GM12878 (cell line): ENCODE results near the gene RACGAP1. TPM values are rescaled to one million over a fixed set of nuclear protein-coding genes. Genes with fewer than 3 reads are reported as not detected.

Experiments used
- ATAC-seq: fragments of 200-7000 bp; cut with Tn5 transposase; 3 replicates; pipeline ENCODE4 v1.9.1; 2020; ENCODE audit warnings: mild to moderate bottlenecking, moderate library complexity
- BruUV-seq: library from RNA; stranded (reverse); fragments of 400-500 nt; replicated peaks from 2 replicates; lab custom pipeline; 2021; lab: Mats Ljungman, UMichigan
- CTCF ChIA-PET: fragments of 300-600 bp; sonication (Branson Sonifier 250); formaldehyde crosslinking; extraction: SDS; loops from one replicate; lab custom pipeline; 2021; ENCODE audit warnings: inconsistent platforms; lab: Yijun Ruan, JAX
- POLR2A ChIA-PET: fragments of 350-600 bp; formaldehyde crosslinking; extraction: SDS; loops from one replicate; lab custom pipeline; 2021; ENCODE audit warnings: inconsistent platforms; lab: Charles Lee
- RAD21 ChIA-PET: fragments of 300-600 bp; sonication (Branson Sonifier 250); formaldehyde crosslinking; loops from one replicate; lab custom pipeline; 2023; ENCODE audit warnings: antibody characterized with exemption; ENCODE audit not compliant: unreplicated experiment; lab: Charles Lee
- SMC1A ChIA-PET: fragments of 300-600 bp; sonication (Branson Sonifier 250); formaldehyde crosslinking; loops from one replicate; lab custom pipeline; 2023; ENCODE audit not compliant: unreplicated experiment, uncharacterized antibody; lab: Charles Lee
- DNase-seq: peaks from one replicate; pipeline ENCODE4 v3.0.0-alpha.2; 2011; ENCODE audit warnings: low read depth, low spot score
- FAIRE-seq: peaks from 3 replicates; lab custom pipeline; 2011; peaks lifted over from hg19 to GRCh38; lab: Jason Lieb, UNC
- H2AFZ ChIP-seq: 2 replicates; pipeline ENCODE4 v1.6.0; 2011; ENCODE audit warnings: low read depth, low read length, control low read depth; ENCODE audit not compliant: control insufficient read depth
- H3K27ac ChIP-seq: 2 replicates; pipeline ENCODE4 v1.5.1; 2011; ENCODE audit warnings: control low read depth; ENCODE audit not compliant: control insufficient read depth, insufficient read depth
- H3K27me3 ChIP-seq, 2 experiments: replicated peaks in 1 of 2; 2 replicates each; pipeline versions ENCODE4 v1.6.0 to v1.6.1; 2011; ENCODE audit warnings: low read length in 1 of 2; ENCODE audit not compliant: control insufficient read depth in 2 of 2, insufficient read depth in 2 of 2
- H3K36me3 ChIP-seq, 2 experiments: 2 replicates each; pipeline ENCODE4 v1.5.1; 2011; ENCODE audit warnings: low read length in 1 of 2; ENCODE audit not compliant: control insufficient read depth in 2 of 2, insufficient read depth in 2 of 2
- H3K4me1 ChIP-seq: 2 replicates; pipeline ENCODE4 v1.6.1; 2011; ENCODE audit warnings: mild to moderate bottlenecking, low read length, moderate library complexity, mixed read lengths; ENCODE audit not compliant: control insufficient read depth, insufficient read depth
- H3K4me2 ChIP-seq: 2 replicates; pipeline ENCODE4 v1.6.0; 2011; ENCODE audit warnings: control low read depth; ENCODE audit not compliant: control insufficient read depth, insufficient read depth
- H3K4me3 ChIP-seq: fragments of 200-600 bp; sonication (generic); 2 replicates; pipeline ENCODE4 v1.5.1; 2016
- H3K79me2 ChIP-seq: 2 replicates; pipeline ENCODE4 v1.6.0; 2011; ENCODE audit warnings: low read length; ENCODE audit not compliant: control insufficient read depth, insufficient read depth
- H3K9ac ChIP-seq: 2 replicates; pipeline ENCODE4 v1.8.0; 2011; ENCODE audit warnings: low read length, control low read depth, mixed read lengths; ENCODE audit not compliant: control insufficient read depth, insufficient read depth
- H3K9me3 ChIP-seq: replicated peaks from 3 replicates; pipeline ENCODE4 v1.5.1; 2011; ENCODE audit warnings: mild to moderate bottlenecking, low read length; ENCODE audit not compliant: control insufficient read depth, insufficient read depth
- H4K20me1 ChIP-seq: 2 replicates; pipeline ENCODE4 v1.6.0; 2011; ENCODE audit not compliant: control insufficient read depth, insufficient read depth
- BHLHE40 ChIP-seq, 2 experiments: fragments of 450-650 bp in 1 of 2; IDR thresholded peaks; 2 replicates each; pipeline ENCODE4 v1.6.1; 2011 to 2017; ENCODE audit warnings: low read depth in 2 of 2, borderline replicate concordance in 1 of 2, improper control_type of control experiment in 1 of 2, low read length in 1 of 2, mild to moderate bottlenecking in 1 of 2
- FOS ChIP-seq: IDR thresholded peaks from 3 replicates; pipeline ENCODE4 v1.6.1; 2011; ENCODE audit warnings: borderline replicate concordance; ENCODE audit not compliant: insufficient read length; ENCODE audit errors: extremely low read depth
- SP1 ChIP-seq: IDR thresholded peaks from one replicate; pipeline ENCODE4 v1.6.1; 2011; ENCODE audit warnings: low read depth, low read length
- WGBS: methylation state at CpG from one replicate; pipeline ENCODE4 v1.1.6; 2016; ENCODE audit warnings: low lambda C conversion rate; ENCODE audit not compliant: insufficient replicate concordance, insufficient coverage; ENCODE audit errors: missing lambda C conversion rate; 5-methylcytosine and 5-hydroxymethylcytosine counted together
- in situ Hi-C: fragments of 300-500 bp; cut with MboI; formaldehyde crosslinking; loops from 9 replicates; pipeline ENCODE4 v1.14.3; 2018; ENCODE audit warnings: mixed read lengths
- intact Hi-C: fragments of 100-400 bp; cut with micrococcal nuclease; formaldehyde crosslinking; loops from one replicate; pipeline ENCODE4 v1.14.2; 2022; ENCODE audit not compliant: unreplicated experiment
- polyA plus RNA-seq, 11 experiments: library from polyadenylated mRNA; depleted of rRNA in 4 of 11; unstranded in 6 of 11; stranded (reverse) in 5 of 11; fragments of >200 nt; fragmentation: Nextera tagmentation in 4 of 11; fragmentation: Illumina TruSeq in 1 of 11; extraction: Ambion mirVana in 4 of 11; extraction: Trizol in 1 of 11; gene quantifications; 1 replicate in 1 of 11; 2 replicates in 10 of 11; pipeline versions ENCODE4 v1.2.1 to v1.2.3, GENCODE V29; 2011 to 2016; ENCODE audit warnings: inconsistent platforms in 2 of 11, missing spikeins in 2 of 11, low read depth in 1 of 11
- total RNA-seq, 4 experiments: library from RNA; depleted of rRNA in 3 of 4; stranded (reverse); fragments of >200 nt in 3 of 4; fragmentation: Illumina TruSeq in 1 of 4; extraction: Trizol in 1 of 4; gene quantifications; 2 replicates each; pipeline versions ENCODE4 v1.2.1 to v1.2.3, GENCODE V29; 2013 to 2021
- TF ChIP-seq, protein P1 (sequence below): fragments of 150-350 bp; IDR thresholded peaks from 2 replicates; pipeline ENCODE4 v1.6.1; 2016; ENCODE audit warnings: low read depth, low read length

RACGAP1 gene
- total and polyA plus RNA-seq, 10 of the 15 experiments (the other 5 are each of a cell fraction or from before 2014, with no cell fraction given), result 32.4 to 87.9 (median 76.2) TPM

DNA sequence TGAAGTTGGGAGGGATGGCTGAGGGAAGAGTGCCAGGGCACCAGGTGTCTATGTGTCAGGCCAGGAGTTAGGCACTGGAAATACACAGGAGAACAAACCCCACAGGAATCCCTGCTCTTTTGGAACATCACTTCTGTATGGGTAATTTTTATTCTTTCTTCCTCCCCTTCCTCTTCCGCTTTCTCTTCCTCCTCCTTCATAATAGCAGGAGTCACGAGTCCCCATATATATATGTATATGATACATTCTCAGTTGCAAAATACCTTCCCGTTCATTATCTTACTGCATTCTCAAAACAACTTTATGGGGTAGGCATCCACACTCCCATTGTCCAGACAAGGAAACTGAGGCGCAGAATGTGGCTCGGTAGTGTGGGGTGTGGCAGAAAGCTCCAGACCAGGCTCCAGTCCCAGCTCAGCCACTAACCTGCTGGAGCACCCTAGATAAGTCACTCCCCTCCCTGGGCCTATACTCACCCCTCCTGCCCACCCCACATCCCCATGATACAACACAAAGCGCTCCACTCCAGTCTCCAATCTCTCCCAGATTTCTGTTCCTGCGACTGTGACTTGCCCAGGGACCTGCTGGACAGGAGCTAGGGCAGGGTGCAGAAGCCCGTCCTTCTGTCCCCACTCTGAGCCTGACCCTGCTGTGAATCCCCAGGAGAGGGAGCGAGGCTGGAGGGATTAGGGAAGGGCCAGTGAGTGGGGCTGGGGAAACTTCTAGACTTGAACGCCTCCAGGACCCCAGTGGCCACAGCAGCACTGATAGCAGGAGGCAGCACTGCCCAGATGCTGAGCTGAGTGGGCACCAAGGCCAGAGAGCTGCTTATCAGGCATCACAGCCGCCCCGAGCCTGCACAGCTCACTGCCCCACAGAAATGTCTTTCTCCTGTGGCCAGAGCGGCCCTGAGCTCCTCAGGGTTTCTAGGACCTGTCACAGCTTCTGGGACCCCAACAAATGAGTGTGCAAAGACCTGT is 76.1 kb downstream of the RACGAP1 start:
- no peaks in the 10 kb centered on the region for H4K20me1 ChIP-seq
- no peak overlapping the region for H3K27ac ChIP-seq
- H3K4me3 ChIP-seq, result no peak overlapping the region
- ChIA-PET SMC1A (no interaction called here), RAD21 (no interaction called here), POLR2A (no interaction called here), CTCF (interaction anchor here (0.7 to 2.1 kb wide), 2 partner anchors 17 to 57 kb away, joined by 3 to 13 read pairs; no protein-coding TSS in a partner anchor)
- no peaks in the 10 kb centered on the region for H3K9me3 ChIP-seq
- no peak overlapping the region for H2AFZ ChIP-seq
- no peak for TF ChIP-seq SP1
- no peak for TF ChIP-seq BHLHE40 (IDR thresholded peaks at IDR 0.05; ENCODE audit: borderline replicate concordance in 1 of 2, low read depth in 2 of 2, low read length in 1 of 2)
- TF ChIP-seq, protein P1, sequence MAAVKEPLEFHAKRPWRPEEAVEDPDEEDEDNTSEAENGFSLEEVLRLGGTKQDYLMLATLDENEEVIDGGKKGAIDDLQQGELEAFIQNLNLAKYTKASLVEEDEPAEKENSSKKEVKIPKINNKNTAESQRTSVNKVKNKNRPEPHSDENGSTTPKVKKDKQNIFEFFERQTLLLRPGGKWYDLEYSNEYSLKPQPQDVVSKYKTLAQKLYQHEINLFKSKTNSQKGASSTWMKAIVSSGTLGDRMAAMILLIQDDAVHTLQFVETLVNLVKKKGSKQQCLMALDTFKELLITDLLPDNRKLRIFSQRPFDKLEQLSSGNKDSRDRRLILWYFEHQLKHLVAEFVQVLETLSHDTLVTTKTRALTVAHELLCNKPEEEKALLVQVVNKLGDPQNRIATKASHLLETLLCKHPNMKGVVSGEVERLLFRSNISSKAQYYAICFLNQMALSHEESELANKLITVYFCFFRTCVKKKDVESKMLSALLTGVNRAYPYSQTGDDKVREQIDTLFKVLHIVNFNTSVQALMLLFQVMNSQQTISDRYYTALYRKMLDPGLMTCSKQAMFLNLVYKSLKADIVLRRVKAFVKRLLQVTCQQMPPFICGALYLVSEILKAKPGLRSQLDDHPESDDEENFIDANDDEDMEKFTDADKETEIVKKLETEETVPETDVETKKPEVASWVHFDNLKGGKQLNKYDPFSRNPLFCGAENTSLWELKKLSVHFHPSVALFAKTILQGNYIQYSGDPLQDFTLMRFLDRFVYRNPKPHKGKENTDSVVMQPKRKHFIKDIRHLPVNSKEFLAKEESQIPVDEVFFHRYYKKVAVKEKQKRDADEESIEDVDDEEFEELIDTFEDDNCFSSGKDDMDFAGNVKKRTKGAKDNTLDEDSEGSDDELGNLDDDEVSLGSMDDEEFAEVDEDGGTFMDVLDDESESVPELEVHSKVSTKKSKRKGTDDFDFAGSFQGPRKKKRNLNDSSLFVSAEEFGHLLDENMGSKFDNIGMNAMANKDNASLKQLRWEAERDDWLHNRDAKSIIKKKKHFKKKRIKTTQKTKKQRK, result no peak
- no peak for TF ChIP-seq FOS
- no peaks in the 10 kb centered on the region for H3K4me1 ChIP-seq
- no peak for FAIRE-seq
- H3K9ac ChIP-seq, result no peak overlapping the region
- H3K79me2 ChIP-seq, result no peaks in the 10 kb centered on the region
- intact Hi-C loops (no loop called here), in situ Hi-C loops (no loop called here)
- H3K27me3 ChIP-seq, result peaks cover 4 to 6% of the 10 kb centered on the region in 2 experiments; a peak in 3 of 4 replicates
- no peak for DNase-seq
- BruUV-seq, result no TSS peak
- no peak overlapping the region for H3K4me2 ChIP-seq
- ATAC-seq, result no peak
- 40% methylated on average over 13 of the region's 13 CpGs for WGBS
- no peaks in the 10 kb centered on the region for H3K36me3 ChIP-seq
